Stimulated activated CD8-positive, alpha-beta memory T cell treated with anti-CD3 and anti-CD28 coated beads, Interleukin-7, amount 100 ng/mL, for 24 hours (primary cell): ENCODE measurements around the gene CAP2.

ENCODE experiments used
- DNase-seq: peaks from one replicate; pipeline ENCODE4 v3.0.0-alpha.2; 2020; ENCODE audit warnings: low read depth

Gene CAP2

DNA sequence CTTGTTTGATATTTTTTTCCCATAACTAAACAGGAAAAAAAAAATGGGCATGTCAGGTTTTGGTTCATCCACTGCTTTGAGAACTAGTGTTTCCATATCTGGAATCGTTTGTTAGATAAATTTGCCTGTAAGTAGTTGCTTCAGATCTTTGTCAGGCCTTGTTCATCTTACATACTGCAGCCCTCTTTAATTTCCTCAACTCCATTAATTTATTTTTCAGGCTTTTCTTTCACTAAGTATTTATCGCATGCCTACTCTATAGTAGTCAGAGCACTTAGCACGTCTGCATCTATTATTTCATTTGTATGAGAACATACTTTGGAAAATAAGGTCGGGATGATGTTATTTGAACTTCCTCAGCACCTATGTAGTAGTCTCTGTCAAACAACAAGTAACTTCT lies 80.9 kb downstream of the CAP2 start:
- no peak for DNase-seq

DNA sequence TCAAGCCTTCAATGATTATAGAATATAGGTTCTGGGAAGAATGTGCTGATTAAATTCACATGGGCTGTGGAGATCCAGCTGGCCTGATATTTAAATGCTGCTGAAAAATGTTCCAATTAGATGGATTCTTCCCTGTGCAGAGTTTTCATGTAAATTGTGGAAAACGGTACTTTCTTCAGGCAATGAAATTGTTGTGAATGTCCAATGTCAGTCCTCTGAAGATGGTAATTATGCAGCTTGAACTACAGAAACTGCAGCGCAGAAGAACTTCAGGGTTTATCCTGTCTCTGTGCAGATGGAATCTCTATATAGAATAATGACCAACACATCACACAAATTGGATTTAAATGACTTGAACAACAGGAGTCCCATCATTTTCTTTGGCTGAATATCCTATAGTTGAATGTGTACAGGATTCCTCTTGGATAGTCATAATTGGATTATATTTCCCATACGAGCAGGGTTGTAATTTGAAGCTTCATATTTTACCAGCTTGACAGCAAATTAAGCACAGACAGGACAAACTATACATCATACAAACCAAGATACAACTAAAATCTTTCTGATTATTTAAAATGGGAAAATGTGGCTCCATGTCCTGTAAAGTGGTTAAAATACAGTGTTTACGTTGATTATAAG lies 82.3 kb downstream of the CAP2 start:
- no peak for DNase-seq

DNA sequence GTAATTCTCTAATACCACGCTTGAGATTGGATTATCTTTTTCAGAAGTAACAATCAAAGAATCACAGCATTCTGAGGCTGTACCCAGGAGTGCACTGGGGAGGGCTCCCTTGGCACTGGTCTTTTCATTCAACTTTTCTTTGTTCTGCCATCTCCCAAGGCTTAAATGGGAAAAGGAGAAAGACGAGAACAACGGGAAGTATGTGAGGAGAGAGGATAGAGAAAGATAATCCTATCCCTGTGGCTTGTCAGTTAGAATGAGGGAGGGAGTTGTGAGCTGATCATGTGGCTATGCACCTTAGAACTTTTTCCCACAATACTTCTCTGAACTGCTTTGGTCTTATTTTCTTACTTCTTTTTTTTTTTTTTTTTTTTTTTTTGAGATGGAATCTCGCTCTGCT lies 83.1 kb downstream of the CAP2 start:
- no peak for DNase-seq

DNA sequence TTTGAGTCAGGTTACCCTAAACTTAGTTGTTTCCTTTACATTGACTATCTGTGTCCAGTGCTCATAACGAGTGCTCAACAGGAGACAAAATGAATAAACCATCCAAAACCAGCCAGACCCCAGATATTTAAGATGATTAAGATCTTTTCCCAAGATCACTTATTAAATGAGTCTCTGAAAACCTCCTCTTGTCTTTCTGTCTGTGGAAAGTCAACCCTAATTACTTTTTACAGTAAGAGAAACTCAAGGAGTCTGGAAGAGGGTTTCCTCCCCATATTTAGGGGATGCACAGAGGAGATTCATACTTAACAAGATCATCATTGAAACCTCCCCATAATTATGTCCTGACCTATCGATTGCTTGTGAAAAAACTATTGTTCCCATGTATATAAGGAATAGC lies 84.0 kb downstream of the CAP2 start:
- no peak for DNase-seq

DNA sequence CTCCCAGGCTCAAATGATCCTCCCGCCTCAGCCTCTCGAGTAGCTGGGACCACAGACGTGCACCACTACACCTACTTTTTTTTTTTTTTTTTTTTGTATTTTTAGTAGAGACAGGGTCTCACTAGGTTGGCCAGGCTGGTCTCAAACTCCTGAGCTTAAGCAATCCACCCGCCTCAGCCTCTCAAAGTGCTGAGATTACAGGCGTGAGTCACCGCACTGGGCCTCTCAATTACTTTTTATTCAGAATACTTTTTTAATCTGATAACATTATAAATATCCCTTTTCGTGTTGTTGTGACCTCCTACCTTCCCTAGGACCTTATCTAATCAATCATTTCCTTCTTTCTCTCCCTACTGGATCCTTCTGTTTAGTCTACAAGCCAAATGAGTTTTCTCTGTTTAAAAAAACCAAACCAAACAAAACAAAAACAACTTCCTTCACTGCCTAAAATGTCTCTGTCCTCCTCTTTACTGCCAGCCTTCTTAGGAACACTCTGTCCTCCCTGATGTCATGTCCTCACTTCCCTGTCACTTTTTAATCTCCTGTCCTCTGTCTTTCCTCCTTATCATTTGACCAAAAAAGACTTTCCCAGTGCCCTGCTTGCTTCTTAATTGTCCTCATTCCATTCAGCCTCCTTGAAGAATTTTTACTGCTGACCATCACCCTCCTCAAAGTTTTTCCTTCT lies 85.0 kb downstream of the CAP2 start:
- DNase-seq: no peak

DNA sequence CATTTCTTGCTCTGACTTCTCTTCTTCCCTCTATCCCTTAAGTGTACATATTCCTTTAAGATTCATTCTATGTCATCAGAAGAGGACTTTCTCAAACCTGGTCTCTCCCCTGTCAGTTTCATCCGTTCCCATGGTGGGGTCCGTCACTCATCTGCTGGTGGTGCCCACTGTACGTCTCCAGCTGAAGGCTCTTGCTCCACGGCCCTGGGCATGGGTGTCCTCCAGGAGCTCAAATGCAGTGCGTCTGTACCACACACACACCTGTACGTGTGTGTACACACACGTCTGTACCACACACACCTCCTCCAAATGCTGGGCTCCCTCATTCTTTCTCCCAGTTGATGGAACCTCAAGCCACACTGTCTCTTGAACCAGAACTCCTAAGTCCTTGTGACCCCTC lies 85.6 kb downstream of the CAP2 start:
- no peak for DNase-seq

DNA sequence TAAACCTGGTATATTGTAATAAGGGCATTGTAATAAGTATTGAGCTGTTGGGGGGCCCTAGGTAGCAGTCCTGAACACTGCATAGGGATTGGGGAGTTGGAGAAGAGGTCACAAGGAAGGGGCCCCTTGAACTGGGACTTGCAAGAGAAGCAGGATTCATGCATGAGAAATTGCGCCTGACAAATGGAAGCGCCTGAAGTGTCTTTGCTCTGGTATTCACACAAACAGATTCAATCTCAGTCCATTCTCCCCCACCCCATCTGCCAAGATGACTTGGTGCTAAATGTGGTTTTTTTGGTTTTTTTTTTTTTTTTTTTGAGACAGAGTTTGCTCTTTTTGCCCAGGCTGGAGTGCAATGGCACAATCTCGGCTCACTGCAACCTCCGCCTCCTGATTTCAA lies 87.1 kb downstream of the CAP2 start:
- DNase-seq: no peak

DNA sequence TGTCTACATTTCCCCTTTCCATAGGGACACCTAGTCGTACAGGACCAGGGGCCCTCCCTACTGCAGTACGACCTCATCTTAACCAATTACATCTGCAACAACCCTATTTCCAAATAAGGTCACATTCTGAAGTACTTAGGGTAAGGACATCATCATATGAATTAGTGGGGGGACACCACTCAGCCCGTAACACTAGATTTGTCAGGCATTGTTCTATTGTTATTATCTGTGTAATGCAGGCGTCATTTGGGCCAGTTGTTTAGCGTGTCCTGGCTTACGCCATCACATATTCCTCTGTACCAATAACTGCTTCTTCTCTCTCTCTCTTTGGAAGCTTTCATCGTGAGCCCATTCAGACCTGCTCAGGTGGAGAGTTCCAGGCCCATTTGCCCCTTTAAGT lies 89.3 kb downstream of the CAP2 start:
- no peak for DNase-seq

DNA sequence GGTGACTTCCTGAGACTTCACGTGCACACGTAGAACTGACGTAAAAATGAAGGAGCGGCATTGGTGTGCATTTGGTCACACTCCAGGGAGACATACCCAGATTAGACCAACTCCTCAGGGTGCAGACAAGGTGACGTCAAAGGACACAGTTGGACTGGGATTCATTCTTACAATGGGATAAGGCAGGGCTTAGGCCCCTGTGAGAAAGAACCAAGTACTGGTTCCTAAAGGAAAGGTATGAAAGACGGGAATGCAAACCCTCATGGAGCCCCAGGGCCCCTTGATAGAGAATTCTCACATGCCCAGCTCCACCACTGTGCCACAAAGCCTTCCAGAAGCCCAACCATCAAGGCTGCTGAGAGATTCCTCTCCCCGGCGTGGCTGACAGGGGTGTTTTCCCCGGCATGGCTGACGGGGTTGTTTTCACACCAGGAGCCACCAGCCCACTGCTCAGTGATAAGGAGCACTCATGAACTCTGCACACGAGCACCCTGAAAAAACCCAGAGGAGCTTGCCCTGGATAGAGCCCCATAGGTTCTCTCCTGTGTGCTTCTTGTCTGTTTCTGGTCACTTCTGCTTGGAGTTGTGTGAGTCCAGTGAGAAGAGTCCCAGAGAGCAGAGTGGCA lies 90.1 kb downstream of the CAP2 start:
- no peak for DNase-seq

DNA sequence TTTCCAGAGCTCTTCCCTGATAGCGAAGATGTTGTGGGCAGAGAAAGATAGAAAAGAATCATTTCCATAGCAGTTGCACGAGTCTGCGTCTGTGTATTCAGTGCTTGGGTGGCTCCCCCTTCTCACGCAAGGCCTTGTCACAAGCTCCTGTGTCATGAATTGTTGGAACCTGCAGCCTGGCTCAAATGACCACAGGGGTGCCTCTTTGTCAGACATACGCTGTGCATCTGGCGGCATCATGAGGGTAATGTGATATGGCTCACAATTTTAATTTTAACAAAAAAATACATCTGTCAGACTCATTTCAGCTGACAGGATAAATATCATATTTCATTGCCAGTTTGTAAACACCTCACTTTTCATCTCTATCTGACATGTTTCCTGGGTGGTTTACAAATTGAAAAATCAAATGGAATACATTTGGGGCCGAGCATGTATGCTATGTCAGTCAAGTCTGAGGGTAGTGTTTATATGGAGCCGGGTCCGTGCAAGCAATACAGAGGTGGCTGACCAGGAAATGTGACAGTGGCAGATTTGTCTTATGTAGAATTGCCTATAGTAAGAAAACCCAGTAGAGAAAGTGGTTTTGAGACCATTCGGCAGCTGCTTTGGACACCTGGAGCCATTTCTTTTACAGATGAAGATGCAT lies 90.9 kb downstream of the CAP2 start:
- DNase-seq: no peak

DNA sequence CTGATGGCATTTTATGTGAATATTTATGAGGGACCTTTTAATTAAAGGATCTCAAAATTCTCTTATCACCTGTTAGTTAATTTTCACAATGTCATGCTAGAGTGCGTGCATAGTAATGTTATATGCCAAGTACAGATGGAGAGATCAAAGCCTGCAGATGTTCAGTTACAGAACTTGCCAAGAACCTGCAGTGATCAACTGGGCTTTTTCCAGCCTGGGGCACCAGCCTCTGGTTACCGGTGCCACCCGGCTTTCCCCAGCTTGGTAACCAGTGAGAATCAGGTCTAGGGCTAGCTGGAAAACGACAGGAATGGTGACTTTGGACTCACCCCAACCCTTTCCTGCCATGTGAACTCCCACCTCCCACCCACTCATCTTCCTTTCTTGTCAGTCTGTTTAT lies 91.8 kb downstream of the CAP2 start:
- DNase-seq: no peak

DNA sequence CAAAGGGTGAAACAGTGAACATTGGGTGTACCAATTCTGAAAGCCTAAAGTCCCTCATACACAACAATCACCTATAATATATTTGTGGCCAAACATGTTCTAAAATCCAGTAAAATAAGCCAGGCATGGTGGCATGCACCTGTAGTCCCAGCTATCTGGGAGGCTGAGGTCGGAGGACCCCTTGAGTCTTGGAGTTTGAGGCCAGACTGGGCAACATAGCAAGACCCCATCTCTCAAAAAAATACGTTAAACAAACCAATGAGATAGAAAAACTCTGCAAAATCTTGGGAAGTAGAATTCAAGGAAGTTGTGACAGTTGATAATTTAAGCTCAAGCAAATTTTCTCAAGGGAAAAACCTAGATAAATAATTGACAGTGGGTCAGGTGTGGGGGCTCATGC lies 92.6 kb downstream of the CAP2 start:
- no peak for DNase-seq

DNA sequence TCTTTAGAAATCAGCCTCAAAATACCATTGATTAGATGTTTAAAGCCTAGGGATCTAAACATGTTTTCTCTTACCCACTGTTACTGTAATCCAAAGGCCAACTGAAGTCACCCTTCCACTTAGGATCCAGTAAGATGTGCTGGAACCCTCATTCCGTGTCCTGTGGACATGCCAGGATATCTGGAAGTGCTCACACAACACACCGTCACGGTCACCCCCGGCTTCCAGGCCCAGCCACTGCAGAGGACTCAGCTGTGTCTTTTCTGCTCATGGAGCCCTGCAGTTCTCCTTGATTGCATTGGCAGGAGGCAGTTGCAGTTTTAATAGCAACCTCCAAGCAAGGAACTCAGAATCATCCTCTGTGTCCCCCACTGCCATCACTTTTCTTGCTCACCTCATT lies 93.3 kb downstream of the CAP2 start:
- DNase-seq: no peak

DNA sequence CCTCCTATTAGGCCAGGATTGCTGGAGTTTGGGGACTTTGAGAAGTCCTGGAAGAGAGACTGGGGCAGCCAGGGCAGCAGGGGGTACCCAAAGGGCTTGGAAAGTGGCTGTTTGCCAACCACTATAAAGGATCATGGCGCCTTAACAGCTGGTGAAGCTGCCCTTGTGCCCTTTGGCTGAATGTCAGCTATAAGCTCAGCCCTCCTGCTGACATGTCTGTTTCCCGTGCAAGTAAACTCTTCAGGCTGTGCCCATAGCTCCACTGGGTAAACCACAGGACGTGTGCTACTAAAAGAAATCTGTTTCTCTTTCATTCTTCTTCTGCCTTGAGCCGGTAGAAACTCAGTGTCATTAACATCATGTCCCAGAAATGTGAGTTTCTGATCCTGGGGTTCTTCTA lies 97.3 kb downstream of the CAP2 start:
- DNase-seq: no peak

DNA sequence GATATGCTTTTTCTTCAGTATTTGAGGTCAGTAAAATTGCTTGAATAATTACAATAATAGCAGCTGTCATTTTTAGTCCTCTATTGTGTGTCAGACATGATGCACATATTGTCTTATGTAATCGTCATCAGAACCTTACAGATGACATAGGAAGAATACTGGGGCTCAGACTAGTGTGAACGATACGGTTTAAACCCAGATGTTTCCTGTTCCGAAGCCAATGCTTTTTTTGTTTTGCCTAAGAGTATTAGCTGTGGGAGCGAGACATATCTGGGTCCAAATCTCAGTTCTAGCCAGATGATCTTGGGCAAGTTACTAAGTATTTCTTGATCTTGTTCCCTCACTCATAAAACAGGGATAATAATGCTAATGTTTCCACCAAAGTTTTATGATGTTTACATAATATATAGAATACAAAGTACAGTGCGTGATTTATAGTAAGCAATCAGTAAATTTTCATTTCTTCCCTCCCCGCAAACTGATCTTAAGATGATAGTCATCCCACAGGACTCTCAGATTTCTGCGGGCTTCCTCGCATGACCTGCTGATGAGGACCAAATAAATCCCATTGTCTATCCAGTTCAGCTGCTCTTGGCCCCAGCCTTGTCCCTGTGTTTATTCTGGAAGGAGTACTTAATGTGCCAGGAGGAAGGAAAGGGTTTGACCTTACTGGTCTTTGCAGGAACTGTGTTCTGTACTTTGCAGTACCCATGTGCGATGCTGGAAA lies 98.2 kb downstream of the CAP2 start:
- DNase-seq: no peak

DNA sequence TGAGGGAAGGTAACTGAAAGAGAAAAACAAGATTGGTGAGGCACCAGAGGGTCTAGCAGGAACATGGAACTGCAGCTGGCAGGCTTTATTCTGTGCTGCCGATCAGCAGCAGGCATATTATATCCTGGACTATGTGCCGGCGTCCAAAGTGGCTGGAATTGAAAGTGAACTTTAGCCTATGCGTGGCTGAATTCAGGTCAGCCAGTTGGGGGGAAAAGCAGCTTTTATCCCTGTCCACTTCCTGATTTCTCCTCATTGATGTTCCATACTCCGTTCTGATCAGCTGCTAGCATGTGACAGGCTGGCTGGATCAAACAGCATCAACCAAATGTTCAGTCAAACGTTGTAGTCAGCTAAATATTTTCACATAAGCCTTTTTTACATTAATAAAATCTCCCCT lies 99.0 kb downstream of the CAP2 start:
- DNase-seq: no peak

DNA sequence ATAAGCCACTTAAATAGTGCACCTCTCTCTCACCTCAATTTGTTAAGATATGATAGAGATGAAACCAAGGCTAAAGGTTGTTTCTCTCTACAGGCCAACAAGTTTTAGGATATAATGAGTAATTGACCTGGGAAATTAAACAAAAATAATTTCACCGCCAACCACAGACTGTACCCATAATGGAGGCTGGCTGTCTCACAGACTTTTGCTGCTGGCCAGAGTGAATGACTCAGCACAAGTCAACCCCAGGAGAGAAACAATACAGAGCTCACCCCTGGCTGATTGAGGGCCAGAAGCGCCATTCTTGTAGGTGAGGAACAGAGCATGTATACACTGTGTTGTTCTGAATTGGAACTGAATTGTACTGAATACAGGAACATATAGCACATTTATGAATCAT lies 99.9 kb downstream of the CAP2 start:
- no peak for DNase-seq

DNA sequence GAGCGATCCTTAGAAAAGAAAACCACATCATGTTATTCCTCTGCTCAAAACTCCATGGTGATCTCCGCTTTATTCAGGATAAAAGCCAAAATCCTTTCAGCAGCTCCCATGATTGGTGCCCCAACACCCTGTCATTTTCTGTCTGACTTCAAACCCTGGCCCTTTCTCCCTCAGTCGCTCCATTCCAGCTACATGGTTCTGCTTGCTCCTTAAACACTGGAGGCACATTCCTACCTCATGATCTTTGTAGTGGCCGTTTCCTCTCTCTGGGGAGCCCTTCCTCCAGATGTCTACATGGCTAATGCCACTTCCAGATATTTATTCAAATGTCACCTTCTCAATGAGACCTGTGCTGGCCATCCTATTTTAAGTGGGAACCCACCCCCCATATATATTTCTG lies 100.8 kb downstream of the CAP2 start:
- DNase-seq: no peak

DNA sequence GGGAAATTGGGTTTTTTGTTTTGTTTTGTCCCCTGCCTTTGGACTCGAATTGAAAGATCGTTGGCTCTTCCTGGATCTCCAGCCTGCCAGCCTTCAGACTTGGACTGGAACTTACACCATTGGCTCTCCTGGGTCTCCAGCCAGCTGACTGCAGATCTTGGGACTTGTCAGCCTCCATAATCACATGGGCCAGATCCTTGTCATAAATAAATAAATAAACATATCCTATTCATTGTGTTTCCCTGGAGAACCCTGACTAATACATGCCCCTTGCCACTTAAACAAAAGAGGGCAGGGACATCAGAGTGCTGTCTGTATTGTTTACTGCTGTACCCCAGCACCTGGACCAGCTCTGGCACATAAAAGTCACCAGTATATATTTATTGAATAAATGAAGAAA lies 101.5 kb downstream of the CAP2 start:
- no peak for DNase-seq

DNA sequence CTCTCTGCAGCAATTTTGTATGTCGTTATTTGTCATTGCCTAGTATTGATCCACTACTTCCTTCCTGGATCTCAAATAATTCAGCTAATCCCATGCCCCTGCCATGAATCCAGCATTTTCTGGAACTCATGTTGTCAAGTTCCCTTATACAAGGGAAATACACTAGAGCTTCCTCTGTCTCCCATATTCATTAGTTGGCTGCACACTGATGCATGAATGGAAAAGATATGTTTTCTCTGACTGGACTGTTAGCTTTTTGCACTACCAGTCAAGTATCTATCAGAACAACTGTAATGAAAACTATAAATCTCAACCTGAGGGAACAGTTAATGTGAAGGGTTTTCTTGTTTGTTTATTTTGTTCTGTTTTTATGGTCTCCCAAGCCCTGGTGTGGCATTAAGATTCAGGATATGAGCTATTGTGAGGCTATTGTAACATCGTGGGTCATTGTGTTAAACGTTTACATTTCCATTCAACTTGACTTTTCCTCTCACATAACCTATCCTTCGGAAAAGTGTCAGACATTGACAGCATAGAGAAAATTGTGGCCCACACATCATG lies 104.2 kb downstream of the CAP2 start:
- no peak for DNase-seq

DNA sequence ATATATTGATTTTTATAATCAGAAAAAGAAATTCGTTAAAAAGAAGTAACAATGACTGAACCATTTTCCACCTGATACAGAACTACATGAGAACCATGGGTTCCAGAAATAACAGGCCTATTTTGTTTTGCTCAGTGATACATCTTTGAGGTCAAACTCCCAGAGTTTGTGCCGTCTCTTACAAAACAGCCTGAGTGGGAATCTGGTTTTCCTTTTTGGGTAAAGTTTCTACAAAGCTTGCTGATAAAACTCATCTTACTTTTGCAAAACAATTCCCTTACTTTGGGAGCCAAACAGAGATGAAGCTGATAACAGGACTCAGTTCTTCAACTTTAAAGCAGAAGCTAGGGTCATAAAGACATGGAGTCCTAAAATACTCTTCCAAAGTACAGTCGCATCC lies 108.0 kb downstream of the CAP2 start:
- DNase-seq: no peak

DNA sequence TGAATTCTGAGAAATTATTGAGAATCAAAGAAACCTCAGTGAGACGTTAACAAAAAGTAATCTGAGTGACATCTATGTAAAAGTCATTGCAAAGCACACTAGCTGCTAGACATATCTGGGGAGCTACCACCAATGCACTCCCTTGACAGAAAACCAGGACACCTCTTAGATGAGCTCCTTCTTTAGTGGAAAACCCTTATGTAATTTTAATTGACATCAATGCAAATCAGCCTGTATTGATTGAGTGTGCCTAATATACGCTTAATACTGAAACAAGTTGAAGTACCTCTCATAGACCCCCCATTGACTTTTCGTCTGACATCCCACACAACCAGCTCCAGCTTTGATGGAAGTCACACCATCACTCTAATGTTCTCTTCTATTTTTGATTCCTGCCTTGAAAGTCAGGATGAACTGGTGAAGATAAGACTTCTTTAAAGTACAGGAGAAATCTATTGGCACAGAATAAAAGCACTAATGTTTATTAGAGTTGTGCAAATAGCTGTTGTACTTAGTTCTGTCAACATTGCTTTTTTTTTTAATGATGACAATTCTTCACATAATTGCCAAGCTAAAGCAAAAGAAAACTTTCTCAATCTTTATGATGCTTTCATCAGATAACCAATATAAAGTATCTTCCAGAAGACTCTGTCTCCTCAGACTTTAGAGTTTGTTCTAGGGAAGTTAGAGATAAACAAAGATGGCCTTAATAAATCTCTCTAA lies 108.7 kb downstream of the CAP2 start:
- no peak for DNase-seq
